Inflammatory macrophage treated with lipopolysaccharide for 1 hour (primary cell): ENCODE results near the gene BCORL1.

ENCODE experiments used
- DNase-seq, 2 donors: peaks; one replicate each; pipeline ENCODE4 v3.0.0-alpha.2; 2020 to 2022

BCORL1 gene

DNA sequence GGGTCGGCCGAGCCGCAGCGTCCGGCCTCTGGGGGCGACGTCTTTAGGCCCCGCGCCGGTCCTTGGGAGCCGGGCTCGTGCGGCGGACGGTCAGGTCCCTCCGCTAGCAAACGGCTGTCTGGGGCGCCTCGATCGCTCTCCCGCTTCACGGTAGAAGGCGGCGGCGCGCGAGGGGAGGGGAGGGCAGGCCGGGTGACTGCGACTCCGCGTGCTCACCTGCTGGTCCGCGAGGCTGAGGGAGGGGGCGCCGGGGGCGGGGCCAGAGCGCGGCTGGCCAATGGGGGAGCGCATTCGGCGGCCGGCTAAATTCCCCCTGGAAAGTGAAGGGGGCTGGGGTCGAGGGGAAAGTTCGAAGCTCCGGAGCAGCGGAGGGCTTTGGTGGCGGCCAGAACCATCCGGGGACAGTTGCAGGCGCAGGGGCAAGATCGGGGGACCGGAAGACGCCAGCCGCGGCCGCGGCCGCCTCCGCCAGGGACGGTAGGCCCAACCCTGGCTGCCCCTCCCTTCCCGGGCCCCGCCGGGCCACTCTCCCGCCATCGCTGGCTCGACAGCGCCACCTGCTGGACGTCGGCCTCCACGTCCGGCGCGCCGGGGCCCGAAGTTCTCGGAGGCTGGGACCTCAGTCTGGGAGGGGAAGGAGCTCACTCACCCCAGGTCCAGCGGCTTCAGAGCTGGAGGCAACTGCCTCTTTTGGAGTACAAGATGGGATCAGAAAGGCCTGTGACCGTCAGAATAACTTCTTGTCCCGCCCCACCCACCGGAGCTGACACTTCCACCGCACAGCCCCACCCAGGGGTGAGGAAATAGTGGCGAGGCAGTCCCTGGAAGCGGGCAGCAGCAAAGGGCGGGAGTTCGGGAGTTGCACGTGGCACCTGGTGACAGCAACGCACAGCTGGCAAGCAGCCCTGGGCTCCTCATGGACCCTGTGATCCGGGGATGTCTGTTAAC lies 78.0 kb downstream of the BCORL1 start:
- DNase-seq: peak; percentile 51 to 85

DNA sequence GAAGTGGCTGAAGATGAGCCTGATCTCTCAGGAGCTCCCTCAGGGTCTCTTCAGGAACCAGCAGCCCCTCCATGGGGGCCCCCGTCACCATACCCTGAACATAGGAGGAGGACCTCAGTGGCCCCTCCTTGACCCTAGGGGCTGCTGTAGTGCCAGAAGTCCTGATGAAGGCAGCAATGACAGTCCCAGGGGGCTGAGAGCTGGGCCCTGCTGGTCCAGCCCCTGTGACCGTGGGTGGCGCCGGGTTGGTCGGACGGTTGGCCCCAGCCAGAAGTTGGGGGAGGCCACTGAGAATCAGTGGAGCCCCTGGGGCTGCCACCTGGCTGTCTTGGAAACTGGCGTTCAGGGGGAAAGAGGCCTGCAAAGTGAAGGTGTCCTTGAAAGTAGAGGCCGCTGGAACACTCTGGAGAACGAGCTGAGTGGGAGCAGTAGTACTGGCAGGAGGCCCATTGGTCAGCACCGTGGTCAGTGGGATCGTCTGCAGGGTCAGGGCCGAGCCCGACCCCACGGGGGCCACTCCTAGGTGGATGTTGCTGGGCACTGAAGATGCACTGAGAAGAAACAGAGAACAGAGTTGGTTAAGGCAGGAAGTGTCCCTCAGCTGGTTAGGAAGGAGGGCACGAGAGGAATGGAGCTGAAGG lies 84.7 kb downstream of the BCORL1 start:
- DNase-seq: no peak

DNA sequence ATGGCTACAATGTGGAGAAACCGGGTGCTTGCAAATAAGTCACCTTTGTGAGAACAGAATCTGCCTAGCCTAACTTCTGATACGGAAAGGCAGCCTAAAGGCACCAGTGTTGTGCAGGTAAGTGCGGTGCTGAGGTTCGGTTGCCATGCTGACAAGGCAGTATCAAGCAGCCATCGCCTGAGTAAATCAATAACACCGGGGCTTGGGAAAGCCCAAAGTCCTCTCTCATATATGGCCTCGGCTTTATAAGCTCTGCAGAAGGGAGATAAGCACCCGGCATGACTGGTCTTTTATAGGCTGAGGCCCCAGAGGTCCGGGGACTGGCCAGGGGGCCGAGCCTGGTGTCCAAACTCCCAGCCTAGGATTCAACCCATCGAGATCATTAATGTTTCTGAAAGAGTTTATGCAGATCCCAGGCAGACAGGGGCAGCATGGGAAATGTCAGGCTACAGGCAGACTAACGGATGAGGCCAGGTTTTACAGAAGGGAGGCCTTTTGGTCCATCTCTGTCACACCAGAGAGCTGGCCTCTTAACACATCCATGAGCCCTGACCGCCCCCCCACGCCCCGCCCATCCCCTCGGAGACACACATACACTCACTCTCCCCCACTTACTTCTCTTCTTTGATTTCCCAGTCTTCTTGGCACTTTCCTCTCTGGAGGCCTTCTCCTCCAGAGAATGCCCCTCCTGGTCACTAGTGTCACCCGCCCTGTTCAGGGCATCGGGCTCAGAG lies 89.3 kb downstream of the BCORL1 start:
- DNase-seq: no peak

DNA sequence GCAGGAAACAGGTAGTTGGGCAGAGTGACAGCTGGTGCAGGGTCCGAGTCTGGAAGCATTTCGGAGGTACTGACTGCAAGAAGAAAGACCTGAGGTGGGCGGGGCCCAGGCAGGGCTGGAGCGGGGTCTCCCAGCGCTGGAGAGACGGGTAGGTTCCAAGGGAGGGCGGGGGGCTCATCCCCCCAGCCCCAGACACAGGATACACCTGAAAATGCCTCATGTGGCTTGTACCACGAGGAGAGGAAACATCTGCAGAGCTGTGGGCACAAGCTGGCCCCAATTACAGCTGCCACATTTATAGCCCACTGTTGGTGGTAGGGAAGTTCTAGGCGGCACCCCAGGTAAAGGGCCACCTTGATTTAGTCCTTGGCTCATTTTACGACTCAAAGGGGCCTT lies 89.9 kb downstream of the BCORL1 start:
- no peak for DNase-seq

DNA sequence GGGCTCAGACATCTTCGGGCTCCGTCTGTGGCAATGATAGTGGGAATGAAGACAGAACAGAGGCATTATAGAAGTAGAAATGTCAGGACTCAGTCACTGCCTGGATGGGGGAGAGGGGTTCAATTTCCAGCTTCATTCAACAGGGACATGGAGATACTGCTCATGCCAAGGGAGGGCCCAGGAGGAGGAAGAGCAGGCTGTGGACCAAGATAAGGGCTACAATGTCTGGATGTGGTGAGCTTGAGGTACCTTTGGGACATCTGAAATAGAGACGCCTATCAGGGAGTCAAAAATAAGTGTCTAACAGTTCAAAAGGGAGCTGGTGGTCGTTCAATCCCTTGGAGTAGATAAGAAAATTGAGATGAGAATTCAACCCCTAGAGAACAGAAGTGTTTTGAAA lies 93.3 kb downstream of the BCORL1 start:
- no peak for DNase-seq

DNA sequence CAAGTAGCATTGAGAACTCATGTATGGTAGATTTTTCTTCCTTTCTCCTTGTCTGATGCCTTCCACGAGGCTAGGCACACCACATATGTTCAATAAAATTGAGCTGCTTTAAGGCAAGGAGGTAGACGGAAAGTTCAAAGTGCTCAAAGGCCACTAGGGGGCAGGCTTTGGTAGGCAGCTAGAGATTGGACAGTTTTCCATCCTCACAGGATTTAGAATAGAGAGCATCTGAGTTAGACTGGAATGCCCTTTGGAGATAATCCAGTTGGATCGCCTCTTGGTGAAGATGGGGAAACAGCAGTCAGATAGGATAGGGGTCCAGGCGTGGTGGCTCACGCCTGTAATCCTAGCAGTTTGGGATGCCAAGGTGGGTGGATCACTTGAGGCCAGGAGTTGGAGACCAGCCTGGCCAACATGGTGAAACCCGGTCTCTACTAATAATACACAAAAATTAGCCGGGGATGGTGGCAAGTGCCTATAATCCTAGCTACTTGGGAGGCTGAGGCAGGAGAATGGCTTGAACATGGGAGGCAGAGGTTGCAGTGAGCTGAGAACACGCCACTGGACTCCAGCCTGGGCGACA lies 97.5 kb downstream of the BCORL1 start:
- peak; percentile 34 to 67 for DNase-seq

DNA sequence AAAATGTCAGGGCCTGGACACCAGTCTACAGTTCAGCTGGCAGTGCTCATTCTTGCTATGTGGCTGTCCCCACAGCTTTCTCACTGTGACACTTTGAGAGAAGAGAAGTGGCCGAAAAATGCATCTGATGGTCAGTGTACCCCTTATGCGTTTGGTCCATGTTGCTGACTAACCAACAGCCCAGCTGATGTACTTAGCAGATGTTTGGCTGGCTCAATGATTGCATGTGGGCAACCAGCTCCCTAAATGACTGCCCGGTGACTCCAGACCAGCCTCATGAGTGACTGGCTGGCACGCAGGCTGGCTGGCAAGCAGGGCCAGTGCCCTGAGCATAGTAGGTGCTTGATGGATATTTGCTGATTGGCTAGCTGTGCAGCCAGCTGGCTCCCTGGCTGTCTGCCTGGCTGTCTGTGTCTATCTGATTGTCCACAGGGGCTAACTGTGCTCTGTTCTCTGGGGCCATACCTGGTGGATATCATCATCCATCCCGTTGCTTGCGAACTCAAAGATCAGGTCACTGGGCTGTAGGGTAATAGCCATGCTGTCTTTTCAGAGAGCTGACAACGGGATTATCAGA lies 98.4 kb downstream of the BCORL1 start:
- no peak for DNase-seq

DNA sequence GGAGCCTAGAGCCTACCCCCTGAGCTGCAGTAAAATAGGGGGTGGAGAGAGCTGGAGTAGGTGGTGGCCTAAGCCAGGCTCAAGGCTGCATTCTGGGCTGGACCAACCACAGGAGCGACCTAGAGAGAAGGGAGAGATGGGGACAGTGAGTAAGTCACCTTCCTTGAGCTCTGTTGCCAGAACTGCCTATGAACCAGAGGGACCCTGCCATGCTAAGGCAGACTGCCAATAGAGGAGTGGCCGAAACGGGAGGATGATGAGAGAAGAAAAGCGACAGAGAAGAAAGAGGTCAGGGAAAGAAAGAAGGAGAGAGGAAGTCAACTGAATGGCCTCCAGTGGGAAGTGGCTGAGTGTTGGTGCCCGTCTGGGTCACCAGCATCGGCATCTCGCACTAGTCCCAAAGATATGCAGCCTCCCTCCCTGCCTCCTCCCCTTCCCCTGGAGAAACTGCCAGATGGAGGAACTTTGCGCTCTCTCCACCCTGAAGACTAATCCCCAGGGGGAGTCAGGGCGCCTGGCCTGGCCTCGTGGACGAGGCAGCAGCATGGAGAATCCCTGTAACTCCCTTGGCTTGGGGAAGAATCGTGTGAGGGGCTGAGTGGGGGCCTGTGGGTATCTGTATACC lies 99.1 kb downstream of the BCORL1 start:
- no peak for DNase-seq

DNA sequence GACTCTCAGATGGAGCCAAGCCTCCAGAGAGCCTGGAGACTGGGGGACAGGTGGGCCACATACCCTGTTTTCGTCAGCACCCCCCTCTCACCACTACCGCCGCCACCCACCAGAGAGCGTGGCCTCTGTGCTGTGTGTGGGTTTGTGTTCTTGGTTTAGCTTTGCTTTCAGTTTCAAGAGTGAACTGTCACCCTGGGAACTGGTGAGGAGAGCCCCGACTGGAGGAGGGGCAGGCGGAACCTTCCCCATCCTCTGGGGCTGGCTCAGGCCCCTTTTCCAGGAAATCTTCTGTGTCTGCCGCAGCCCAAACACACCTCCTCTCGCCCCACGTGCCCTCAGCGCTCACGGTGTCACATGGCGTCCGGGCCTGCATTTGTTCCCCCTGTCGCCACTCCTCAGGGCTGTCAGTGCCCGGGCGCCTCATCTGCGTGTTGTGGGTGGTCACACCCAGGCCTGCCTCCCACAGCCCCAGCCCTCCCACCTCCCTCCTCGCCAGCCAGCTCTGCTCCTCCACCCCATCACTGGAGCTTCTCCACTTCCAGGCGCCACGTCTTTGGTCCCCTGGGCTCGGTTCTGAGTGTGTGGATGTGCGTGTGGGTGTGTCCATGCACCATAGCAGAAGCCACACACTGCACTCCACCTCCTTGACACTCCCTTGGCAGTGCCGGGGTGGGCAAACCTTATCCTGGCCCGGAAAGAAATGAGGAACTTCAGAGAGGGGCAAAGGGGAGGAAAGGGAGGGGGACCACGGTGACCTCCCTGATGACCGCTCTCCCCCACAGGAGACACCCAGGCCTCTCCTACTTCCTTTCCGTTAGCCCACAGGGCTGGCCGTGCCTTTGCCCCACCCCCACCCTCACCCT lies 100.0 kb downstream of the BCORL1 start:
- peak; percentile 64 to 82 for DNase-seq

DNA sequence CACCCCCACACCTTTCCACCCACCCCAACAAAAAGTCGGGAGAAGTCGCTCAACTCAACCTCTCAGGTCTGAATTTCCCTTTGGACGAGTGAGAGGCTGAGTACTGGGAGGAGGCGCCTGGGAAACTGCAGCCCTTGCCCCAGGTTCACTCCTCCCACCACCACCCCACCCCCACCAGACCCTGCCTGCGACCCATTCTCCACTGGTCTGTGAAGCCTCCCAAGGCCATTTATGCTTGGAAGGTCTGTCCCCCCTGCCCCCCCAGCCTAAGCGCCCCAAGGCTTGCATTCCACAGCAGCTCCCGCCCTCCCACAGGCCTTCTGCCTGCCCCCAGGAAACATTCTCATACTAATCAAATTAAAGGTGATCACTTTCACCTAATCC lies 100.7 kb downstream of the BCORL1 start:
- no peak for DNase-seq

GRCh38 chrX:130083656-130084382 lies 101.4 kb downstream of the BCORL1 start:
- DNase-seq: peak; percentile 45 to 47

DNA sequence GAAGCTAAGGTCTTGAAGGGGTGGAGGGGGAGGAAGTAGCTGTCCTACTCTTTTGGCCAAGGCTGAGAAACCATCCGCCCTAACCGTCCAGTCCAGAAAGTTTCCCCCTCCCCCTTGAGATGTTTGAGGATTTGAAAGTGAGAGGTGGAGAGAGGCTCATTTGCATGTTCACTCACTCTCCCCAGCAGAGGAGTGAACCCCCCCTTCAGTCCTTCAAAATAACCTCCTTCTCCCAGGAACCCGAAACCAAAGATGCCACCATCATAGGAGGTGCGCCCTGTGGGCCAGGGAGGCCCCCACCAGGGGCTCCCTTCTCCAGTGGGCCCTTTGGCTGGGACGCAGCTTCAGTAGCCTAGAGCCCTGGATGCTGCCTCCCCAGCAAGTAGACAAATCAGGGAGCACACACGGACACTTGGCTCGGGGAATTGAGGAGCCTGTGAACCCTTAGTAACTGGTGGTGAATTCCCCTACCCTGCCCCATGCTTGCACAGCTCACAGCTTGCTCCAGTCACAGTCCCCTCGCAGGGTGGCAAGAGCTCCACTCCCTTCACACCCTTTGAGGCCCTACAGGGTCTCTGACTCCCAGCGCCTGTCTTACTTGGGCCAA lies 102.3 kb downstream of the BCORL1 start:
- DNase-seq: peak; percentile 41 to 65

DNA sequence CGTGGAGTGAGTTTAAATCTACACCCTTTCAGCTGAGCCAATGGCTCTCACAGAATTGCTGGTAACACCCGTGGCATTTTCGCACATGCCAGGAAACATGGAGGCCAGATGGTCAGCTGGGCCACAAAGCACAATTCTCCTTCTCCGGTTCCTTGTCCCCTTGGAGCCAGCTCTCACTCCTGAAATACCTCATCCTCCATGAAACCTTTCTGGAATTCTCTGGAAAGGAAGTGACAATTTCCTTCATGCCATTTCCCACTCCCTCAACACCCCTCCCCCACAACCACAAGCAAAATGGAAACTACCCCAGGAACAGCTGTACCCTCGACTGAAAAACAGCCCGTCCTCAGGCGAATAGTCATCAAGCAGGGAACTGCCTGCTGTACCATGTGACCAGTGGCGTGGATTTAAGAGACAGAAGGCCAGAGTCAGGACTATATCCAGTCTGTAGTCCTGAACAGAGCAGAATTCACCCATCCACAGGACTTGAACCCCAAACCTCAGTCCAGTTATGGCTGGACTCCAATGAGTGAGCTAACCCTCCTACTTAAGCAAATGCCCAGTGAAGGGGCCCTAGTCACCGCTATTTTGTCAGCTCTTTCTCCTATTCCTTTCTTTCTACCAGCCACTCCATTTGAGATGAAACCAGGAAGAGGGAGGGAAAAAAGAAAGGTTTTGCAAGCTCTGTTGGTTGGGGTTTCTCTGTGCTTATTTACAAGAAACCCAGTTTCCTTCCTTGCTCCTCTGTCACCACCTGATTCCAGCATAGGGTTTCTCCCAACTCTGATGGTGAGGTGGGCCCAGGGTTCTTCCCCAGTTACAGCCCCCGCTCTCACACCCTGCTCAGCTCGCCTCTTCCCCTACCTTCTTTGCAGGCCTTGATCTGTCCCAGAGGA lies 103.4 kb downstream of the BCORL1 start:
- DNase-seq: peak in 1 of 2 donors; percentile 59

DNA sequence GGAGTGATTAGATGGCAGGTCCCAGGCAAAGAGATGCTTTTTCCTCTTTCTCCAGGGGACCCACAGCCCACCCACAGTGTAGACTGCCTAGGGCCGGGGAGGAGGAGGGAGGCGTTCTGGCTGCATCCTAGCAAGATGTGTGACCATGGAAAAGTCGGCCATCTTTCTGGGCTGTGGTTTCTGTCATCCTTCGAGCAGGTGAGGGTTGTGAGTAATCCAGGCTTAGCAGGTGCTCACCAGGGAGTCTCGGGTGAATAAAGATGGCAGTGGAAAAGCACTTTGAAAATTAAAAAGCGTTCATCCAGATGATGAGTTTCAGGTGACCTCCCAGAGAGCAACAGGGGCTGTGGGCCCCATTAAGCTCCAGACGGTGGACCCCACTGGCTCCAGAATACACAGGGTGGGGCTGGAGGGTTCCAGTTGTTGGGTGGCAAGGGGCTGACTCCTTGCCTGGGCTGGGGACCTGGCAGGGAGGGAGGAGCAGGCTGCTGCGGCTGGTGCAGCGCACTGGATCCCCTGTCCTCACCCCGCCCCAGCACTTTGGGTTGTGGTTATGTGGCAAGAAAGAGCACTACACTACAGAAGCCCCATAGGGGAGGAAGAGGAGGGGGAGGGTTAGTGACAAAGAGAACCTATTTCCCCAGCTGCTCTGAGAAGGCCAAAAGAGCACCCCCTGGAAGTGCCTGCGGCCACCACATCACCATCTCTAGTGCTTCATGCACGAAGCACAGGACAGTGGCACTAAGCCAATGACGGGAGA lies 104.2 kb downstream of the BCORL1 start:
- DNase-seq: peak; percentile 63 to 71

DNA sequence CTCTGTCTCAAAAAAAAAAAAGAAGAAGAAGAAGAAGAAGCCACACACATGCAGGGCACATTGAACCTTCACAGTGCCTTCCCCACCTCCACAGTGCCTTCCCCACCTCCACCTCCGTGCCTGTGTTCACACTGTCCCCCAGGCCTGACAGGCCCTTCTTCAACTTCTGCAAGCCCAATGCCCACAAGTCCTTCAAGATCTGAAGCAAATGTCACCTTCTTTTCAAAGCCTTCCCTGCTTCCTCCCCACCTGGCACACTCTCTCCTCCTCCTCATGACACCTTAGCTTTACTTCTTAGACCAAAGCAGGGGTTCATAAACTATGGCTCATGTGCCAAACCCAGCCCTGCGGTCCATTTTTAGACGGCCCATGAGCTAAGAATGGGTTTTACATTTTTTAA lies 107.9 kb downstream of the BCORL1 start:
- DNase-seq: no peak

- DNase-seq: peak; percentile 57 to 75
These were observed 109.6 kb downstream of the BCORL1 start for GRCh38 chrX:130091980-130092522.

DNA sequence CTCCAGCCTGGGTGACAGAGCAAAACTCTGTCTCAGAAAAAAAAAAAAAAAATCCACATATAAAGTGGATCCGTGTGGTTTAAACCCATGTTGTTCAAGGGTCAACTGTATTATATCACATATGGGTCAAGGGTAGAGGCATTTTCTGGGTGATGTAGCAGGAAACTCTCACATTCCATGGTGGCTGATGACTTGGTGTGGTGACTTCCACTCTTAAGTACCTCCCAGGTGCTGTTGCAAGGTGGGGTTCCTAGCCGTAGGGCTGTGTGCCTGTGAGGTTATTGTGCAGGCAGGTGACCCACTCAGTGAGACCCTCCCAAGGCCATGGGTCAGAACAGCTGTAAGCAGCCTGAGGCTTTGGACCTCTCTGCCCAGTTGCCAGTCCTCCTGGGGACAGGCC lies 110.8 kb downstream of the BCORL1 start:
- DNase-seq: no peak

DNA sequence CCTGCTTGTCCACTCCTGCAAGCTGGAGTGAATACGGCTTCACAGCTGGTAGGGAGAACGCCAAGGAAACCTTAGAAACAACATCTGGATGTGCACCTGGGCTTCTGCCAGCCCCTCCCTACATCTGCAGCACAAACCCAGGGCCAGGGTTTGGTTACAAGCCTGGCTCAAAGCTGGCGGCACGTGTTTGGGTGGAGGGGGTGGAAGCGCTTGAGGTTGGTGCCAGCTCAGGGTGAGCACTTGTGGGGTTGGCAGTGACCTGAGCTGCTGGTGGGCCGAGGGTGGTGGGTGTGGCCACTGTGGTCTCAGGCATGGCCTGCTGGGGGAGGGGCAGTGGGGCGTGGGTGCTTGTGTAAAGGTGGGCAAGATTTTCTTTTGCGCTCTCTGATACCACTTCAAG lies 112.3 kb downstream of the BCORL1 start:
- DNase-seq: no peak
